SK-N-SH (cell line): ENCODE measurements around the gene ALG6. TPM values are rescaled to one million over a fixed set of nuclear protein-coding genes. Genes with fewer than 3 reads are reported as not detected.

Experiments
- CTCF ChIA-PET: fragments of 300-600, 350-600 bp; formaldehyde crosslinking; extraction: SDS; loops from one replicate; lab custom pipeline; 2021; lab: Yijun Ruan, JAX
- POLR2A ChIA-PET: fragments of 350-600 bp; sonication (Branson Sonifier 250); formaldehyde crosslinking; extraction: SDS; loops from one replicate; lab custom pipeline; 2020; ENCODE audit warnings: antibody characterized with exemption, inconsistent platforms; lab: Yijun Ruan, JAX
- DNase-seq: peaks from one replicate; pipeline ENCODE4 v3.0.0; 2012
- H2AFZ ChIP-seq: fragments of 200-600 bp; sonication (generic); 2 replicates; pipeline ENCODE4 v1.8.1; 2016; ENCODE audit warnings: antibody characterized with exemption, mild to moderate bottlenecking, low read depth
- H3F3A ChIP-seq: fragments of 200-600 bp; sonication (generic); replicated peaks from 2 replicates; pipeline ENCODE3; 2016; ENCODE audit warnings: antibody characterized with exemption, mild to moderate bottlenecking; ENCODE audit not compliant: insufficient read depth
- H3K27ac ChIP-seq, 2 experiments: fragments of 200-500 bp in 1 of 2; fragments of 200-600 bp in 1 of 2; sonication (Bioruptor generic) in 1 of 2; sonication (generic), shearing (Covaris generic) in 1 of 2; 2 replicates each; pipeline versions ENCODE4 v1.5.1 to v1.6.1; 2014 to 2016; ENCODE audit warnings: low read depth in 2 of 2, inconsistent platforms in 1 of 2, low read length in 1 of 2, mild to moderate bottlenecking in 1 of 2, mixed read lengths in 1 of 2
- H3K27me3 ChIP-seq: fragments of 200-600 bp; sonication (generic), shearing (Covaris generic); 2 replicates; pipeline ENCODE4 v1.6.1; 2016; ENCODE audit warnings: mixed run types; ENCODE audit not compliant: insufficient read depth
- H3K36me3 ChIP-seq, 2 experiments: fragments of 200-500 bp in 1 of 2; fragments of 200-600 bp in 1 of 2; sonication (Bioruptor generic) in 1 of 2; sonication (generic) in 1 of 2; replicated peaks in 1 of 2; 2 replicates each; pipeline versions ENCODE3 to v1.5.1; 2014 to 2016; ENCODE audit warnings: low read length in 1 of 2, mild to moderate bottlenecking in 1 of 2; ENCODE audit not compliant: insufficient read depth in 2 of 2, control insufficient read depth in 1 of 2
- H3K4me1 ChIP-seq, 2 experiments: fragments of 200-500 bp in 1 of 2; fragments of 200-600 bp in 1 of 2; sonication (Bioruptor generic) in 1 of 2; sonication (generic), shearing (Covaris generic) in 1 of 2; 2 replicates each; pipeline versions ENCODE4 v1.5.1 to v1.6.1; 2014 to 2016; ENCODE audit warnings: low read depth in 1 of 2, low read length in 1 of 2, mixed run types in 1 of 2; ENCODE audit not compliant: insufficient read depth in 2 of 2, control insufficient read depth in 1 of 2
- H3K4me2 ChIP-seq: fragments of 200-600 bp; sonication (generic), shearing (Covaris generic); 2 replicates; pipeline ENCODE4 v1.6.1; 2017; ENCODE audit warnings: mixed run types
- H3K4me3 ChIP-seq, 2 experiments: fragments of 200-500 bp in 1 of 2; fragments of 200-600 bp in 1 of 2; sonication (Bioruptor generic) in 1 of 2; sonication (generic), shearing (Covaris generic) in 1 of 2; 2 replicates each; pipeline versions ENCODE4 v1.5.1 to v1.8.1; 2014 to 2016; ENCODE audit warnings: low read depth in 2 of 2, inconsistent platforms in 1 of 2, low read length in 1 of 2, mild to moderate bottlenecking in 1 of 2, mixed read lengths in 1 of 2, moderate library complexity in 1 of 2
- H3K79me2 ChIP-seq: fragments of 200-600 bp; sonication (generic); 2 replicates; pipeline ENCODE4 v1.8.1; 2017; ENCODE audit warnings: mild to moderate bottlenecking; ENCODE audit not compliant: insufficient read depth
- H3K9ac ChIP-seq: fragments of 200-600 bp; sonication (generic); 2 replicates; pipeline ENCODE4 v1.6.1; 2017; ENCODE audit warnings: mixed run types
- H3K9me2 ChIP-seq: fragments of 200-600 bp; sonication (generic); 2 replicates; pipeline ENCODE4 v1.6.1; 2017; ENCODE audit warnings: mixed run types
- H3K9me3 ChIP-seq: fragments of 200-600 bp; sonication (generic); 2 replicates; pipeline ENCODE4 v1.6.1; 2017; ENCODE audit warnings: mixed run types, mild to moderate bottlenecking, moderate library complexity
- H4K20me1 ChIP-seq: fragments of 200-600 bp; sonication (generic); 2 replicates; pipeline ENCODE4 v1.6.1; 2017; ENCODE audit warnings: mild to moderate bottlenecking, mixed run types; ENCODE audit not compliant: insufficient read depth
- ELF1 ChIP-seq: IDR thresholded peaks from 2 replicates; pipeline ENCODE4 v1.4.0; 2012
- FOSL2 ChIP-seq: IDR thresholded peaks from 2 replicates; pipeline ENCODE4 v1.4.0; 2012; ENCODE audit warnings: low read depth, mild to moderate bottlenecking, moderate library complexity, borderline replicate concordance
- FOXJ3 ChIP-seq: sonication (generic); formaldehyde crosslinking; IDR thresholded peaks from 2 replicates; pipeline ENCODE4 v1.5.1; 2020; ENCODE audit warnings: mild to moderate bottlenecking, missing genetic modification reagents
- MEF2A ChIP-seq: IDR thresholded peaks from 2 replicates; pipeline ENCODE4 v1.4.0; 2012; ENCODE audit warnings: low read depth, borderline replicate concordance
- NFIC ChIP-seq: IDR thresholded peaks from 2 replicates; pipeline ENCODE4 v1.4.0; 2012; ENCODE audit warnings: borderline replicate concordance
- RFX5 ChIP-seq: IDR thresholded peaks from 2 replicates; pipeline ENCODE4 v1.6.1; 2012; ENCODE audit warnings: mild to moderate bottlenecking, improper control_type of control experiment, low read length
- SIN3A ChIP-seq: IDR thresholded peaks from 2 replicates; pipeline ENCODE4 v1.6.1; 2012; ENCODE audit warnings: low read depth, mild to moderate bottlenecking, low read length, moderate library complexity, borderline replicate concordance
- SMC3 ChIP-seq: IDR thresholded peaks from 2 replicates; pipeline ENCODE4 v1.6.1; 2012; ENCODE audit warnings: low read depth, low read length, improper control_type of control experiment
- TAF1 ChIP-seq: IDR thresholded peaks from 2 replicates; pipeline ENCODE4 v1.6.1; 2012; ENCODE audit warnings: low read depth, mild to moderate bottlenecking, low read length, moderate library complexity, borderline replicate concordance
- TCF12 ChIP-seq: IDR thresholded peaks from 2 replicates; pipeline ENCODE4 v1.4.0; 2012
- WGBS: methylation state at CpG from one replicate; pipeline ENCODE4 v1.1.6; 2017; ENCODE audit warnings: low lambda C conversion rate; 5-methylcytosine and 5-hydroxymethylcytosine counted together
- polyA plus RNA-seq, 3 experiments: library from polyadenylated mRNA; depleted of rRNA; stranded (reverse); fragments of >200 nt; gene quantifications; 2 replicates each; pipeline ENCODE4 v1.2.3, GENCODE V29; 2012
- TF ChIP-seq, protein P1 (sequence below): IDR thresholded peaks from 2 replicates; pipeline ENCODE4 v1.6.1; 2012; ENCODE audit warnings: mild to moderate bottlenecking, low read depth, low read length, moderate library complexity
- TF ChIP-seq, protein P2 (sequence below): IDR thresholded peaks from 2 replicates; pipeline ENCODE4 v1.4.0; 2012; ENCODE audit warnings: low read depth, borderline replicate concordance
- TF ChIP-seq, protein P3 (sequence below): IDR thresholded peaks from 2 replicates; pipeline ENCODE4; 2012
- TF ChIP-seq, protein P4 (sequence below): fragments of 150-350 bp; IDR thresholded peaks from 2 replicates; pipeline ENCODE4 v1.6.1; 2016; ENCODE audit warnings: mild to moderate bottlenecking, low read depth, low read length

Gene ALG6
- polyA plus RNA-seq, 1 of the 3 experiments (the other 2 are of a cell fraction): 3.8 TPM

DNA sequence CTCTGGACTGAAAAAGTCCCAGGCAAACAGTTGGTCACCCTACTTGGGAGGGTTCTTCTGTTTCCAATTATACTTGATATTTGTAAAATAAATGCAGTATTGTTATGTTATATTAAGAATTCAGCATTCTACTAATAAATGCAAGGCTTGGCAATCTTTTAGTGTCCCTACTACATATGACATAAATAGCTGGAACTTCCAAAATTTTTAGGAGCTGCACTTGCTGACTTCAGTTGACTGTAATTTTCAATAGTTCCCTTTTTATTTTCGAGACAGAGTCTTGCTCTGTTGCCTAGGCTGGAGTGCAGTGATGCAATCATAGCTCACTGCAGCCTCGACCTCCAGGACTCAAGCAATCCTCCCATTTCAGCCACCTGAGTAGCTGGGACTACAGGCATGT, 25.0 kb upstream of the ALG6 start:
- H3K79me2 ChIP-seq: no peaks in the 10 kb centered on the region
- no peak overlapping the region for H3K9ac ChIP-seq
- no peaks in the 10 kb centered on the region for H3K4me1 ChIP-seq
- H3K27ac ChIP-seq: no peak overlapping the region
- H3K9me2 ChIP-seq: no peaks in the 10 kb centered on the region
- no peak overlapping the region for H2AFZ ChIP-seq
- DNase-seq: no peak
- TF ChIP-seq, protein P1, sequence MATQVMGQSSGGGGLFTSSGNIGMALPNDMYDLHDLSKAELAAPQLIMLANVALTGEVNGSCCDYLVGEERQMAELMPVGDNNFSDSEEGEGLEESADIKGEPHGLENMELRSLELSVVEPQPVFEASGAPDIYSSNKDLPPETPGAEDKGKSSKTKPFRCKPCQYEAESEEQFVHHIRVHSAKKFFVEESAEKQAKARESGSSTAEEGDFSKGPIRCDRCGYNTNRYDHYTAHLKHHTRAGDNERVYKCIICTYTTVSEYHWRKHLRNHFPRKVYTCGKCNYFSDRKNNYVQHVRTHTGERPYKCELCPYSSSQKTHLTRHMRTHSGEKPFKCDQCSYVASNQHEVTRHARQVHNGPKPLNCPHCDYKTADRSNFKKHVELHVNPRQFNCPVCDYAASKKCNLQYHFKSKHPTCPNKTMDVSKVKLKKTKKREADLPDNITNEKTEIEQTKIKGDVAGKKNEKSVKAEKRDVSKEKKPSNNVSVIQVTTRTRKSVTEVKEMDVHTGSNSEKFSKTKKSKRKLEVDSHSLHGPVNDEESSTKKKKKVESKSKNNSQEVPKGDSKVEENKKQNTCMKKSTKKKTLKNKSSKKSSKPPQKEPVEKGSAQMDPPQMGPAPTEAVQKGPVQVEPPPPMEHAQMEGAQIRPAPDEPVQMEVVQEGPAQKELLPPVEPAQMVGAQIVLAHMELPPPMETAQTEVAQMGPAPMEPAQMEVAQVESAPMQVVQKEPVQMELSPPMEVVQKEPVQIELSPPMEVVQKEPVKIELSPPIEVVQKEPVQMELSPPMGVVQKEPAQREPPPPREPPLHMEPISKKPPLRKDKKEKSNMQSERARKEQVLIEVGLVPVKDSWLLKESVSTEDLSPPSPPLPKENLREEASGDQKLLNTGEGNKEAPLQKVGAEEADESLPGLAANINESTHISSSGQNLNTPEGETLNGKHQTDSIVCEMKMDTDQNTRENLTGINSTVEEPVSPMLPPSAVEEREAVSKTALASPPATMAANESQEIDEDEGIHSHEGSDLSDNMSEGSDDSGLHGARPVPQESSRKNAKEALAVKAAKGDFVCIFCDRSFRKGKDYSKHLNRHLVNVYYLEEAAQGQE: no peak
- no peak for TF ChIP-seq TAF1
- TF ChIP-seq RFX5: no peak
- TF ChIP-seq, protein P2, sequence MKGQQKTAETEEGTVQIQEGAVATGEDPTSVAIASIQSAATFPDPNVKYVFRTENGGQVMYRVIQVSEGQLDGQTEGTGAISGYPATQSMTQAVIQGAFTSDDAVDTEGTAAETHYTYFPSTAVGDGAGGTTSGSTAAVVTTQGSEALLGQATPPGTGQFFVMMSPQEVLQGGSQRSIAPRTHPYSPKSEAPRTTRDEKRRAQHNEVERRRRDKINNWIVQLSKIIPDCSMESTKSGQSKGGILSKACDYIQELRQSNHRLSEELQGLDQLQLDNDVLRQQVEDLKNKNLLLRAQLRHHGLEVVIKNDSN: no peak
- no peak for TF ChIP-seq SIN3A
- no peak for TF ChIP-seq TCF12
- no peak for TF ChIP-seq SMC3
- TF ChIP-seq, all 33 proteins: peak for 0
- Histone ChIP-seq H3K36me3 (no peaks in the 10 kb centered on the region), H4K20me1 (no peaks in the 10 kb centered on the region), H3F3A (no peaks in the 10 kb centered on the region), H3K4me3 (no peak overlapping the region), H3K9me3 (no peaks in the 10 kb centered on the region), H3K4me2 (no peak overlapping the region), H3K27me3 (0 out of 2 replicates have a peak, but pooled peaks cover 8% of the 10 kb centered on the region)
- CTCF ChIA-PET: interaction anchor here (1.9 kb wide), 1 partner anchor 15 kb away, joined by 6 read pairs; no protein-coding TSS in a partner anchor
- WGBS: 3% methylated on average over 2 of the region's 2 CpGs
- POLR2A ChIA-PET: no interaction called here

DNA sequence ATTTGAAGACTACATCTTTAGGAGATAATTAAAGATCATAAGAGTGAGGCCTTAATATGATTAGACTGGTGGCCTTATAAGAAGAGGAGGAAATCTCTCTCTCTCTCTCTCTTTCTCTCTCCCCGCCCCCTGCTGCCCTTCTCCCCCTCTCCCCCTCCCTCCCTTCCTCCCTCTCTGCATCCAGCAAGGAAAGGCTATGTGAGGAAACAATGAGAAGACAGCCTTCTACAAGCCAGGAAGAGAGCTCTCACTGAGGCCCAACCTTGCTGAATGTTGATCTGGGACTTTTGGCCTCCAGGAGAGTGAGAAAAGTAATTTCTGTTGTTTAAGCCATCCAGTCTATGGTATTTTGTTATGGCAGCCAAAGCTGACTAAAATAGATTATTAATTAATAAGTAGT, 23.5 kb upstream of the ALG6 start:
- no peak overlapping the region for H2AFZ ChIP-seq
- TF ChIP-seq MEF2A (no peak), FOSL2 (no peak), NFIC (no peak), ELF1 (no peak), FOXJ3 (CRISPR knock-in tag) (no peak), RFX5 (no peak), SMC3 (no peak)
- TF ChIP-seq, protein P3, sequence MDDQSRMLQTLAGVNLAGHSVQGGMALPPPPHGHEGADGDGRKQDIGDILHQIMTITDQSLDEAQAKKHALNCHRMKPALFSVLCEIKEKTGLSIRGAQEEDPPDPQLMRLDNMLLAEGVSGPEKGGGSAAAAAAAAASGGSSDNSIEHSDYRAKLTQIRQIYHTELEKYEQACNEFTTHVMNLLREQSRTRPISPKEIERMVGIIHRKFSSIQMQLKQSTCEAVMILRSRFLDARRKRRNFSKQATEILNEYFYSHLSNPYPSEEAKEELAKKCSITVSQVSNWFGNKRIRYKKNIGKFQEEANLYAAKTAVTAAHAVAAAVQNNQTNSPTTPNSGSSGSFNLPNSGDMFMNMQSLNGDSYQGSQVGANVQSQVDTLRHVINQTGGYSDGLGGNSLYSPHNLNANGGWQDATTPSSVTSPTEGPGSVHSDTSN: no peak
- TF ChIP-seq, protein P4, sequence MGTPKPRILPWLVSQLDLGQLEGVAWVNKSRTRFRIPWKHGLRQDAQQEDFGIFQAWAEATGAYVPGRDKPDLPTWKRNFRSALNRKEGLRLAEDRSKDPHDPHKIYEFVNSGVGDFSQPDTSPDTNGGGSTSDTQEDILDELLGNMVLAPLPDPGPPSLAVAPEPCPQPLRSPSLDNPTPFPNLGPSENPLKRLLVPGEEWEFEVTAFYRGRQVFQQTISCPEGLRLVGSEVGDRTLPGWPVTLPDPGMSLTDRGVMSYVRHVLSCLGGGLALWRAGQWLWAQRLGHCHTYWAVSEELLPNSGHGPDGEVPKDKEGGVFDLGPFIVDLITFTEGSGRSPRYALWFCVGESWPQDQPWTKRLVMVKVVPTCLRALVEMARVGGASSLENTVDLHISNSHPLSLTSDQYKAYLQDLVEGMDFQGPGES: no peak
- H4K20me1 ChIP-seq: no peaks in the 10 kb centered on the region
- H3K27me3 ChIP-seq: peaks cover 8% of the 10 kb centered on the region; the same call in 1 of the 2 replicates
- H3K4me2 ChIP-seq: no peak overlapping the region
- ChIA-PET CTCF (interaction anchor here (0.8 to 1.9 kb wide), 3 partner anchors 17 to 503 kb away, joined by 3 to 6 read pairs (median 5); no protein-coding TSS in a partner anchor), POLR2A (no interaction called here)
- no peak overlapping the region for H3K4me3 ChIP-seq
- no peaks in the 10 kb centered on the region for H3K9me3 ChIP-seq
- H3K4me1 ChIP-seq: no peaks in the 10 kb centered on the region
- H3K9ac ChIP-seq: no peak overlapping the region
- 71% methylated on average over 1 of the region's 1 CpG for WGBS
- DNase-seq: no peak
- no peaks in the 10 kb centered on the region for H3K36me3 ChIP-seq
- no peaks in the 10 kb centered on the region for H3F3A ChIP-seq
- no peaks in the 10 kb centered on the region for H3K79me2 ChIP-seq
- no peaks in the 10 kb centered on the region for H3K9me2 ChIP-seq
- no peak overlapping the region for H3K27ac ChIP-seq
